Measurements from ENCODE around the gene IRF5.

- TF ChIP-seq CTCF (IDR thresholded peaks at IDR 0.05 in 8 of 11, conservative IDR thresholded peaks at IDR 0.05 in 3 of 11), result no peak
- TF ChIP-seq POLR2A (IDR thresholded peaks at IDR 0.05), result no peak
Observed at GRCh38 chr7:128891110-128891941, 46.4 kb upstream of the IRF5 start.

Measured in spleen (tissue), 7 donors.